HEK293 (cell line): Measurements from ENCODE around the gene MACROD1.
A peak's percentile ranks its signal among the peaks of the same experiment; 100 is the strongest.

Source experiments
- CTCF ChIA-PET: fragments of 350-600 bp; formaldehyde crosslinking; extraction: SDS; loops from one replicate; lab custom pipeline; 2021; ENCODE audit warnings: antibody characterized with exemption; lab: Yijun Ruan, JAX
- POLR2A ChIA-PET: fragments of 300-600 bp; formaldehyde crosslinking; extraction: SDS; loops from one replicate; lab custom pipeline; 2020; ENCODE audit warnings: antibody characterized with exemption, inconsistent platforms; lab: Yijun Ruan, JAX
- H3K27ac ChIP-seq: fragments of 200-500 bp; sonication (Bioruptor generic); 2 replicates; pipeline ENCODE4 v1.5.1; 2014; ENCODE audit warnings: low read depth, low read length, control low read depth, inconsistent platforms; ENCODE audit errors: extremely low read depth
- H3K36me3 ChIP-seq, 2 experiments: fragments of 200-500 bp in 1 of 2; sonication (Bioruptor generic) in 1 of 2; 1 replicate in 1 of 2; 2 replicates in 1 of 2; pipeline ENCODE4 v1.5.1; 2014 to 2017; ENCODE audit warnings: inconsistent platforms in 2 of 2, low read length in 2 of 2; ENCODE audit not compliant: control insufficient read depth in 2 of 2, insufficient read depth in 1 of 2
- H3K4me1 ChIP-seq: fragments of 200-500 bp; sonication (Bioruptor generic); 2 replicates; pipeline ENCODE4 v1.5.1; 2014; ENCODE audit warnings: mild to moderate bottlenecking, low read length, inconsistent platforms; ENCODE audit not compliant: control insufficient read depth, insufficient read depth
- H3K4me3 ChIP-seq: 2 replicates; pipeline ENCODE4 v1.5.1; 2011; ENCODE audit warnings: low read depth, mild to moderate bottlenecking, control low read depth, low read length, moderate library complexity
- H3K9me3 ChIP-seq: fragments of 200-500 bp; sonication (Bioruptor generic); 2 replicates; pipeline ENCODE4 v1.5.1; 2014; ENCODE audit warnings: low read depth, low read length, inconsistent platforms; ENCODE audit not compliant: control insufficient read depth, insufficient read depth
- GLIS1 ChIP-seq: fragments of 450-650 bp; formaldehyde crosslinking; IDR thresholded peaks from 2 replicates; pipeline ENCODE4 v1.5.1; 2016; ENCODE audit warnings: missing biosample characterization, missing genetic modification characterization
- IKZF3 ChIP-seq: fragments of 450-650 bp; IDR thresholded peaks from 2 replicates; pipeline ENCODE4 v1.5.0; 2018; ENCODE audit warnings: missing biosample characterization, mild to moderate bottlenecking, missing genetic modification characterization, moderate library complexity
- KLF17 ChIP-seq: fragments of 450-650 bp; formaldehyde crosslinking; IDR thresholded peaks from 2 replicates; pipeline ENCODE4 v1.5.1; 2016; ENCODE audit warnings: missing biosample characterization, missing genetic modification characterization
- OSR2 ChIP-seq: fragments of 450-650 bp; formaldehyde crosslinking; IDR thresholded peaks from 2 replicates; pipeline ENCODE4 v1.5.1; 2016; ENCODE audit warnings: missing biosample characterization, missing genetic modification characterization
- OVOL3 ChIP-seq: fragments of 450-650 bp; formaldehyde crosslinking; IDR thresholded peaks from 2 replicates; pipeline ENCODE4 v1.5.1; 2016; ENCODE audit warnings: missing biosample characterization, missing genetic modification characterization
- PRDM1 ChIP-seq: fragments of 450-650 bp; formaldehyde crosslinking; IDR thresholded peaks from 2 replicates; pipeline ENCODE4; 2016; ENCODE audit warnings: missing biosample characterization, missing genetic modification characterization
- SP2 ChIP-seq: fragments of 450-650 bp; formaldehyde crosslinking; IDR thresholded peaks from 2 replicates; pipeline ENCODE4 v1.5.1; 2016; ENCODE audit warnings: missing biosample characterization, missing genetic modification characterization
- SP7 ChIP-seq: fragments of 450-650 bp; formaldehyde crosslinking; IDR thresholded peaks from 2 replicates; pipeline ENCODE4 v1.5.1; 2016; ENCODE audit warnings: missing biosample characterization, missing genetic modification characterization
- TRIM28 ChIP-seq: IDR thresholded peaks from 2 replicates; pipeline ENCODE4 v1.6.1; 2011; ENCODE audit warnings: low read length, control low read depth, borderline replicate concordance
- ZBTB17 ChIP-seq: fragments of 450-650 bp; formaldehyde crosslinking; IDR thresholded peaks from 2 replicates; pipeline ENCODE4 v1.5.1; 2016; ENCODE audit warnings: missing biosample characterization, missing genetic modification characterization
- ZBTB26 ChIP-seq: fragments of 450-650 bp; formaldehyde crosslinking; optimal IDR thresholded peaks from 2 replicates; pipeline ENCODE3; 2016; ENCODE audit warnings: missing biosample characterization, mild to moderate bottlenecking, missing genetic modification characterization
- ZBTB44 ChIP-seq: fragments of 450-650 bp; IDR thresholded peaks from 2 replicates; pipeline ENCODE4 v1.5.1; 2018; ENCODE audit warnings: missing biosample characterization, mild to moderate bottlenecking, missing genetic modification characterization
- ZBTB7A ChIP-seq: fragments of 450-650 bp; formaldehyde crosslinking; IDR thresholded peaks from 2 replicates; pipeline ENCODE4 v1.5.1; 2016; ENCODE audit warnings: low read depth, missing biosample characterization, missing genetic modification characterization
- ZIC2 ChIP-seq: fragments of 450-650 bp; formaldehyde crosslinking; IDR thresholded peaks from 2 replicates; pipeline ENCODE4 v1.5.1; 2016; ENCODE audit warnings: missing biosample characterization, missing genetic modification characterization
- ZNF2 ChIP-seq: fragments of 450-650 bp; formaldehyde crosslinking; IDR thresholded peaks from 2 replicates; pipeline ENCODE4 v1.5.1; 2016; ENCODE audit warnings: missing biosample characterization, missing genetic modification characterization
- ZNF24 ChIP-seq: fragments of 450-650 bp; formaldehyde crosslinking; IDR thresholded peaks from 2 replicates; pipeline ENCODE4 v1.5.1; 2016; ENCODE audit warnings: missing biosample characterization, missing genetic modification characterization
- ZNF335 ChIP-seq: fragments of 450-650 bp; formaldehyde crosslinking; conservative IDR thresholded peaks from 2 replicates; pipeline ENCODE4 v1.5.1; 2016; ENCODE audit warnings: missing biosample characterization, missing genetic modification characterization
- ZNF37A ChIP-seq: fragments of 450-650 bp; IDR thresholded peaks from 2 replicates; pipeline ENCODE4 v1.5.1; 2018; ENCODE audit warnings: missing biosample characterization, missing genetic modification characterization
- ZNF561 ChIP-seq: fragments of 450-650 bp; IDR thresholded peaks from 2 replicates; pipeline ENCODE4 v1.5.1; 2018; ENCODE audit warnings: missing biosample characterization, missing genetic modification characterization, borderline replicate concordance
- ZNF571 ChIP-seq: fragments of 450-650 bp; formaldehyde crosslinking; IDR thresholded peaks from 2 replicates; pipeline ENCODE4 v1.5.0; 2017; ENCODE audit warnings: missing biosample characterization, missing genetic modification characterization
- ZNF600 ChIP-seq: fragments of 450-650 bp; formaldehyde crosslinking; IDR thresholded peaks from 2 replicates; pipeline ENCODE4 v1.5.1; 2016; ENCODE audit warnings: missing biosample characterization, missing genetic modification characterization
- ZNF623 ChIP-seq: fragments of 450-650 bp; formaldehyde crosslinking; IDR thresholded peaks from 2 replicates; pipeline ENCODE4 v1.5.1; 2016; ENCODE audit warnings: missing biosample characterization, missing genetic modification characterization
- ZNF624 ChIP-seq: fragments of 450-650 bp; formaldehyde crosslinking; IDR thresholded peaks from 2 replicates; pipeline ENCODE4 v1.5.1; 2017; ENCODE audit warnings: missing biosample characterization, missing genetic modification characterization
- ZNF629 ChIP-seq: fragments of 450-650 bp; formaldehyde crosslinking; IDR thresholded peaks from 2 replicates; pipeline ENCODE4 v1.5.1; 2017; ENCODE audit warnings: missing biosample characterization, missing genetic modification characterization
- ZNF692 ChIP-seq: fragments of 450-650 bp; formaldehyde crosslinking; IDR thresholded peaks from 2 replicates; pipeline ENCODE4 v1.5.1; 2016; ENCODE audit warnings: missing biosample characterization, missing genetic modification characterization
- ZNF747 ChIP-seq: fragments of 450-650 bp; formaldehyde crosslinking; IDR thresholded peaks from 2 replicates; pipeline ENCODE4 v1.5.1; 2016; ENCODE audit warnings: missing biosample characterization, missing genetic modification characterization
- ZNF76 ChIP-seq: fragments of 450-650 bp; formaldehyde crosslinking; IDR thresholded peaks from 2 replicates; pipeline ENCODE4; 2016; ENCODE audit warnings: low read depth, missing biosample characterization, missing genetic modification characterization, borderline replicate concordance
- ZXDB ChIP-seq: fragments of 450-650 bp; formaldehyde crosslinking; IDR thresholded peaks from 2 replicates; pipeline ENCODE4 v1.5.1; 2016; ENCODE audit warnings: missing biosample characterization, missing genetic modification characterization

MACROD1 gene

GRCh38 chr11:64183890-64184289 is 18.0 kb upstream of the MACROD1 start:
- peaks cover 4 to 17% of the 10 kb centered on the region in 2 experiments; a peak in 2 of 3 replicates for H3K36me3 ChIP-seq
- TF ChIP-seq PRDM1 (tag by site-specific recombination) = no peak
- peak; percentile 92 for TF ChIP-seq ZNF623
- TF ChIP-seq, all 188 proteins: peak for 1
- POLR2A ChIA-PET = interaction anchor here (0.6 to 3.0 kb wide), 10 partner anchors 17 to 476 kb away, joined by 3 to 32 read pairs (median 10); partner anchors contain the start of genes ESRRA, FERMT3, NUDT22 and TRPT1
- H3K27ac ChIP-seq = no peak overlapping the region
- CTCF ChIA-PET = no interaction called here
- H3K4me1 ChIP-seq = peaks cover 3% of the 10 kb centered on the region; the same call in 1 of the 2 replicates
- H3K9me3 ChIP-seq = no peaks in the 10 kb centered on the region
- no peak overlapping the region for H3K4me3 ChIP-seq

- H3K4me3 ChIP-seq = no peak overlapping the region
- no peaks in the 10 kb centered on the region for H3K9me3 ChIP-seq
- peak overlapping the region; percentile 38; the same call in 1 of the 2 replicates for H3K27ac ChIP-seq
- no peaks in the 10 kb centered on the region for H3K4me1 ChIP-seq
- POLR2A ChIA-PET = interaction anchor here (0.5 to 1.5 kb wide), 10 partner anchors 12 to 500 kb away, joined by 3 to 8 read pairs (median 4); partner anchors contain the start of genes FKBP2, NUDT22, PPP1R14B and PRDX5
- CTCF ChIA-PET = interaction anchor here (0.6 to 1.1 kb wide), 3 partner anchors 69 to 477 kb away, joined by 3 to 5 read pairs (median 4); no protein-coding TSS in a partner anchor
- peaks cover 0 to 16% of the 10 kb centered on the region in 2 experiments; a peak in 1 of 3 replicates for H3K36me3 ChIP-seq
- TF ChIP-seq ZBTB17 = peak; percentile 78
- peak; percentile 16; the same call in 1 of the 2 replicates for TF ChIP-seq IKZF3 (tag by site-specific recombination)
- 0 out of 2 replicates have a peak, but pooled peaks have one; percentile 37 for TF ChIP-seq SP7 (tag by site-specific recombination)
- TF ChIP-seq ZNF561 = 0 out of 2 replicates have a peak, but pooled peaks have one; percentile 32
- no peak for TF ChIP-seq ZBTB7A (tag by site-specific recombination)
- TF ChIP-seq TRIM28 = 0 out of 2 replicates have a peak, but pooled peaks have one; percentile 54
- TF ChIP-seq ZNF37A = no peak
- 0 out of 2 replicates have a peak, but pooled peaks have one; percentile 29 for TF ChIP-seq ZNF692 (tag by site-specific recombination)
- 0 out of 2 replicates have a peak, but pooled peaks have one; percentile 16 for TF ChIP-seq GLIS1
- peak; percentile 61; the same call in 1 of the 2 replicates for TF ChIP-seq ZXDB (tag by site-specific recombination)
- TF ChIP-seq ZNF76 = no peak
- TF ChIP-seq SP2 = peak; percentile 47
- TF ChIP-seq ZNF2 (tag by site-specific recombination) = peak; percentile 56; the same call in 1 of the 2 replicates
- TF ChIP-seq ZBTB26 = no peak
- TF ChIP-seq ZBTB44 = peak; percentile 64; the same call in 1 of the 2 replicates
- peak; percentile 82 for TF ChIP-seq ZNF24 (tag by site-specific recombination)
- TF ChIP-seq ZNF629 = peak; percentile 36; the same call in 1 of the 2 replicates
- TF ChIP-seq ZNF335 (tag by site-specific recombination) = peak; percentile 86
- peak; percentile 31; the same call in 1 of the 2 replicates for TF ChIP-seq ZNF600 (tag by site-specific recombination)
- TF ChIP-seq ZNF747 (tag by site-specific recombination) = no peak
- TF ChIP-seq OVOL3 = no peak
- 0 out of 2 replicates have a peak, but pooled peaks have one; percentile 50 for TF ChIP-seq KLF17 (tag by site-specific recombination)
- no peak for TF ChIP-seq ZNF624 (tag by site-specific recombination)
- no peak for TF ChIP-seq OSR2 (tag by site-specific recombination)
- no peak for TF ChIP-seq ZNF571 (tag by site-specific recombination)
- 0 out of 2 replicates have a peak, but pooled peaks have one; percentile 27 for TF ChIP-seq ZIC2 (tag by site-specific recombination)
These were observed 15.8 kb upstream of the MACROD1 start for GRCh38 chr11:64181506-64182411.
